ENCODE data around the gene CEP250.

DNA sequence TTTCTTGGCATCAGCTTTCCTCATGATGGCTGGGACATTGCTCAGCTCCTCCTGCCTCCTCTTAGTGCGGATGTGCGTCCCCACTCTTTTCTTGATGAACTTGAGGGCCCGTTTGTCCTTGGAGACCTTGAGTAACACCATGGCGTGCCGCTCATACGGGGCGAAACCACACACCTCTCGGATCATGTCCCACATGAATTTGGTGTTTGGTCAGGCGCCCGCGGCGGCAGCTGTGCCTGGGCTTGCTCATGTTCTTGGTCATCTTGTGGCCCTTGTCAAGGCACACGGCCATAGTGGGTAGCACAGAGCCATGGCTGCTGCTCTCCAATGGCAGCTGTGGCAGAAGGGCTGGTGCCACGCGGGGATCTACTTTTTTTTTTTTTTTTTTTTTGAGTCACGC, 89.0 kb downstream of the CEP250 start:
- TF ChIP-seq SPI1 (IDR thresholded peaks at IDR 0.05; ENCODE audit: low read depth, low read length) (no peak), POLR2AphosphoS5 (IDR thresholded peaks at IDR 0.05; ENCODE audit: low read depth, low read length) (no peak)

All from GM12891 (cell line).